NCI-H1417 treated with DMSO at 0.1 percent for 48 hours (cell line): Measurements from ENCODE around the gene MYOM1.
"Not testable (repeated sequence)": the region's sequence is repeated elsewhere in the genome, so short reads cannot be mapped to it uniquely, and the experiment has no call there.

Experiments
- DNase-seq: peaks from one replicate; lab custom pipeline; 2025; lab: John Stamatoyannopoulos, UW

Gene MYOM1

GRCh38 chr18:3218819-3219218 is 949 bp downstream of the MYOM1 start:
- DNase-seq = no peak

DNA sequence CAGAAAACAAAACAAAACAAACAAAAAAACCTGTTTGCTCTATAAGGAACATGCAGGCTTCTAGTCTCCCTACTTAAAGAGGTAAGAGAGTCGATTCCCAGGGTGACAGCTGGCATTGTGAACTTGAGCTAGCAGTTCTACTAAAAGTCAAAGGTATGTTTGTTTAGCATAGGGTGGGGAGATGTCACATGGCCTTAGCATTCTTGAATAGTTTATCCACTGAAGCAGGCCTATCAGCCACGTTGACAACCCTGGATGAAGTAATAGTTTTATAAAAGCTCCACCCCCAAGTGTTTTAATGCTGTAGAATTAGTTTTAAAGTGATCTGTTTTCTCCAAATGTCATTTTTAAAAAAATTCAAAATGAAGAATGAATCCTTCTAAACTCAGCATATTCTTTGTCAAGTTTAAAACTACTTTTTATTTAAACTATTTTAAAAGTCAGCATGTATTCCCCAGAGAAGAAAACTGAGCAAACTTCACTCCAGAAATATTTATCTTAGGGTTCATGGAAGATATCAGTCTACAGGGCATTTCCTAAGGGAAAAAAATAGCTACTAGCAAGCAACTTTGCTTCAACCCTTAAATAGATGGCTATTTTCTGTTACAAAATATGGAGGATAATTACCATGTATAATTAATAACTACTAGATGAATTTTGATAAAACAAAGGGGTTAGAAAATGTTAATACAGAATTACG is 1.7 kb downstream of the MYOM1 start:
- no peak for DNase-seq

GRCh38 chr18:3216987-3217386 is 2.8 kb downstream of the MYOM1 start:
- no peak for DNase-seq

DNA sequence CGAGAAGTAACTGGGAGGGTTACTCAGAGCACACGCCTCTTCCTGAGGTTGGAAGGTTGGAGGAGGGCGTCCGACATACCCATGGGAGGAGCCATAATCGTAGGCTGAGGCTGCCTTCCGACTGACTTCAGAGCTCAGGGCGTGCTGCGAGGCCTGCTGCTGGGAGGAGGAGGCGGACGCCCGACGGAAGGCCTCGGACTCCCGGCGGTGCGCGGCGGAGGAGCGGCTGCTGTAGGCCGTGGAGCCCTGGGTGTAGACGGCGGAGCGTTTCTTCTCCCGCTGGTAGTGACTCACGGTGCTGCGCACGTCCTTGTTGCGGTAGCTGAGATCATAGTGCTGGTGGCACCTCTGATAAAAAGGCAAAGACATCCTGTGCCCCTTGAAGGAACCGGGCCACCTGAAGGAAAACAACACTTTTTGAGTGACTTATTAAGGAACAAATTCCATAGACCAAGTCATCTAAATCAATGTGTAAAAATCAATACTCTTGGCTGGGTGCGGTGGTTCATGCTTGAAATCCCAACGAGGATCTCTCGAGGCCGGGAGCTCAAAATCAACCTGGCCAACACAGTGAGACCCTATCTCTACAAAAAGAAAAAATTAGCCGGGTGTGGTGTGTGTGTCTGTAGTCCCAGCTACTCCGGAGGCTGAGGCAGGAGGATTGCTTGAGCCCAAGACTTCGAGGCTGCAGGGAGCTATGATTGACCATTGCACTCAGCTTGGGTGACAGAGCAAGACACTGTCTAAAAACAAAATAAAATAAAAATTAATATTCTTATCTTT is 4.7 kb downstream of the MYOM1 start:
- DNase-seq = no peak

DNA sequence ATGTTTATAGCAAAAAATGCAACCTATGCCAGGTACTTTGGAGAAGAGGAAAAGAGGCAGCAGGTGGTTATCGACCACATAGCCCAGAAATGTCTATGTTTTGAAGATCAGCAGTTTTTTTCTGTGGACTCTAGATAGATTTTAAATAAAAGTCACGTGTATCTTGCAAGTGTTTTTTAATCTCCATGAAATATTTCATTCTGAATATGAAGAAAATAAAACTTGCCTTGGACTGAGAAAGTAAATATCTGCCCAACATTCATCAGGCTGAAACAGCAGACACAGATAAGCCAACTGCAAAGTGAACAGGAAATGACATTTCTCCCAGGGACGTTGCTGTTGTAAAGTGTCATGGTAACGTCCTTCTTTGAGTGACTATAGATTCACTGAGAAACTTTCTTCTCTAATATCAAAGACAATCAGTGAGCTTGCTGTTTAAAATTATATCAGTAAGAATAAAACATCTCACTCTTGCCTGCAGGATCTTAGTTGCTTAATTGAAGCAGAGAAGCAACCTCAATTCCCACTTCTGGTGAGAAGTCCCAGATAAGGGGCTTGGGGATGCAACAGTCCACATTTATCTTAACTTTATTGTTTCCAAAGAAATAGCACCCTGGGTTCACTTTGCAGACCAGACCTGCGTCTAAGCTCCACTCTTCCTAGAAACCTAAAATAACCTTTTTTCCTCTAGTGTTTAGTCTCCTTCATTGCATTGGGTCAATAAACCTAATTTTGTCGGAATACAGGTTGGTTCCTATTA is 6.3 kb downstream of the MYOM1 start:
- DNase-seq = no peak

- DNase-seq = no peak
Observed at GRCh38 chr18:3212657-3213056, 7.1 kb downstream of the MYOM1 start.

DNA sequence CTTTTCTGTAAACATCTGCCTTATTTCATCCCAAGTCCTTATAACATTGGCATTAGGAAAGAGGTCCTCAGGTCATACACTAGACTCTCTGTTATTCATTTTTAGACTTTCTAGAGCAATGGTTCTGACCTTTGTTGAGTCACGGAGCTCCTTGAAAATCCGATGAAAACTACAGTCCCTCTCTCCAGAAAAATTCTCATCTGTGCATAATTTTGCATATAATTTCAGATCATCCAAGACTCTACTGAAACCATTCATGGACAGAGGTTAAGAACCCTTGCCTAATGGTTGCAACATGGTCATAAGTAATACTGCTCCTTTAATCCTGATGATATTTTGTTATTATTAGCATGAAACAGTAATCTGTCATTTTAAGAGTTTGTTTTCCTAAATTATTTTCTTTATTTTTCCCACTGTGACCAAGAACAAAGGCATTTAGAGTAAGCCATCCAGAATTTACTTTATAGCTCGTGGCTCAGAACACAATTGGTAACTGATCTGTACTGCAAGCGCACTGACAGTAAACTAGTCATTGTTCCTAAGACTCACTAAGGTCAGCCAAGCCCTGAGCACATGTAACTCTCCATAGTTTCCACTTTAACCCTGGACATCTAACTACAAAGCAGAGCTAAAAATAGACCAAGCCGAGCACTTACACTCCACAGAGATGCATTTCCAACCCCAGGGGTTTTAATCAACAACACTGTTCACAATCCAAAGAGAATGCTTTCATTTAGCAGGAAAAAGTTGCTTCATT is 8.4 kb downstream of the MYOM1 start:
- DNase-seq = no peak

GRCh38 chr18:3209859-3210569 is 9.8 kb downstream of the MYOM1 start:
- DNase-seq = no peak

GRCh38 chr18:3207565-3207964 is 12.2 kb downstream of the MYOM1 start:
- DNase-seq = no peak

DNA sequence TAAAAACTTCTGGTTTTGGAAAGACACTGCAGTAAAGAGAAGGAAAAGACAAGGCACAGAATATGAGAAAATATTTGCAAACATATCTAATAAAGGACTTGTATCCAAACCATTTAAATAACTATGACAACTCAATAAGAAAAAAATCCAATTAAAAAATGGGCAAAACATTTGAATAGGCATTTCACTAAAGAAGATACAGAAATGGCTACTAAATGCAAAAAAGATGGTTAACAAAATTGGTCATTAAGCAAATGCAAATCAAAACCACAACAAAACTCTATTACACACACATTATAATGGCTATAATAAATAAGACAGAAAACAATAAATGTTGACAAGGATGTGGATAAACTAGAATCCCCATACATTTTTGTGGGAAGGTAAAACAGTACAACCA is 14.5 kb downstream of the MYOM1 start:
- no peak for DNase-seq

DNA sequence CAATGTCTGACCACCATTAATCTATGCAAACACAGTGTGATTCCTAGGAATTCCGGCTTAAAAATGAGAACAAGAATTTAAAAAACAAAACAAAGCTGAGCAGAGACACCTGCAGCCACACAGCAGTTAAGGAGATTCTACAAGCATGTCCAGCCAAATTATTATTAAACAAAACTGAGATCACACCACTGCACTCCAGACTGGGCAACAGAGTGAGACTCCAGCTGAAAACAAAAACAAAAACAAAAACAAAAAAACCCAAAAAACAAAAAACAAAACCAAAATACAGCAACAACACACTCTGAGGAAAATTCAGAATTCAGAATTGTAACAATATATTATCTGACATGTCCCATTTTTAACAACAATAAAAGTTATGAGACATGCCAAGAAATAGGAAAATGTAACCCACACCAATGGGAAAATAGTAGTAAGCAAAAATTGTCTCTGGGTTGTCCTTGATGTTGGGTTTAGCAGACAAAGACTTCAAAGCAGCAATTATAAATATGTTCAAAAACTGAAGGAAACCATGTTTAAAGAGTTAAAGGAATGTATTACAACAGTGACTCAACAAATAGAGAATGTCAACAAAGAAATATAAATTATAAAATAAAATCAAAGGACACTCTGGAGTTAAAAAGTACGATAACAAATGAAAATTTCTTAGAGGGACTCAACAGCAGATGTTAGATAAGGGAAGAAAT is 19.7 kb downstream of the MYOM1 start:
- no peak for DNase-seq

DNA sequence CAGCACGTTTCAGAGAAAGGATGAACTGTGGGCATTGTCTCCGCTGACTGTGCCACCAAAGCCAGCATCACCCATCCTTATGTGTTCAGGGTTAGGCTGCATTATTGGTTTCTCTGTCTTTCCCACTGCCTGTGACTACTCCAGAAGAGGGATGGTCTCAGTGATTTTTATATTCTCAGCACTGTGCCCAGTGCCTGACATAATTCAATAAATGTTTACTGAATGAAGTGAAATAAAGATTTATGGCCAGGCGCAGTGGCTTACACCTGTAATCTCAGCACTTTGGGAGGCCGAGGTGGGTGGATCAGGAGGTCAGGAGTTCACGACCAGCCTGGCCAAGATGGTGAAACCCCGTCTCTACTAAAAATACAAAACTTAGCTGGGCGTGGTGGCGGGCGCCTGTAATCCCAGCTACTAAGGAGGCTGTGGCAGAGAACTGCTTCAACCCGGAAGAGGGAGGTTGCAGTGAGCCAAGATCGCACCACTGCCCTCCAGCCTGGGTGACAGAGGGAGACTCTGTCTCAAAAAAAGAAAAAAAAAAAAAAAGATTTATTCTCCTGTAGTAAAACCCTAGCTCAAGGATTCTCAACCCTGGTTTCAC is 21.4 kb downstream of the MYOM1 start:
- not testable (repeated sequence) for DNase-seq

DNA sequence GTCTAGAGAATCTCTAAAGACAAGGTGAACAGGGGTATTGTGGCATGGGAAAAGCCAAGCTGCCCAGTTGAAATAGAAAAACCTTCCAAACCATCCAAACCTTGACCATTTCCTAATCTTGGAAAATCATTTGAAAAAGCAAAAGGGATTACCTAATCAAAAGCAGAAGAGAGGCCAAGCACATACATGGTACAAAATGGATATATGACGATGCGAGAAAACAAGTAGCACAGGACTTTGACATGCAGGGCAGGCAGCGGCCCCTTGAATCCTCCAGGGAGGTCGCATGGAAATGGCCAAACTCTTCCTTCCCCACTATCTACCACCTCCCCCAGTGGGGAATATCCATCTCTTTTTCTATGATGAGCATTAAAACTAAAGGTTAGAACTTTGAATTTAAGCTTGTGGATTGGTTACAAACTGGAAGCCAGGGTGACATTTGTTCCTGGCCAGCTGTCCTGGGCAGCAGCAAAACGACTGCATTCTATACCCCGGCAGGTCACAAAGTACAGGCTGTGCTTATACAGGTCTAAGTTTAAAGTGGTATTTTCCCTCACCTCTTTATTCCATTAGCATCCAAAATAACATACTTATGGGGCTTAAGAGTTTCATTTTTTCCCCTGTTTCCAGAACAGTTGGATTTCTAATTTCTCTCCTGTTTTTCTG is 24.7 kb downstream of the MYOM1 start:
- DNase-seq = no peak

DNA sequence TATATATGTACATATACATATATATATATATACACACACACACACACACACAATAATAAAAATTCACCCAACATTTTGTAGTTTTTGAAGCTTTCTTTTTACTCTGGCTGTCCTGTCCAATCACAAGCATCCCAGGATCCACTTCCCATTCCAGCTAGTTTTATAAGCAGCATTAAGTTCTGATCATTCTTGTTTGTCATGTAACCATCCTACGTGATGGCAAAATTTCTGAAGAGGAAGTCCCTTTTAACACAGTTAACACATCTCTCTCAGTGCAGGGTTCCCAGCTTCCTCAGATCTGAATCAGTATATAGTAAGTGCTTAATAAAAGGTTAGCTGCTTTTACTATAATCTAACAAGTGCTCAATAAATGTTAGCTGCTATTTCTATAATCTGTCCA is 26.4 kb downstream of the MYOM1 start:
- no peak for DNase-seq

DNA sequence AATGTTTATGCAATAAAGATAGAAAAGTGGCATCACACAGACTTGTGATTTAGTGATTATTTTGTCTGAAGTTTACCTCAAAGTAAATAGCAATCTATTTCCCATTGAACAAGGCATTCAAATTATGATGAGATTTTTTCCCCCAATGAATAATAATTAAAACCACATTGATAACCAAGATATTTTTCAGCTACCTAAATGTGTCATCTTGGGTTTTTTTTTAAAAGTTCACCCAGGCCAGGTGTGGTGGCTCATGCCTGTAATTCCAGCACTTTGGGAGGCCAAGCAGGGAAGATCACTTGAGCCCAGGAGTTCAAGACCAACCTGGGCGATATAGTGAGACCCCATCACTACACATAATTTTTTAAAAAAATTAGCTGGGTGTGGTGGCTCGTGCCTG is 27.0 kb downstream of the MYOM1 start:
- DNase-seq = no peak

DNA sequence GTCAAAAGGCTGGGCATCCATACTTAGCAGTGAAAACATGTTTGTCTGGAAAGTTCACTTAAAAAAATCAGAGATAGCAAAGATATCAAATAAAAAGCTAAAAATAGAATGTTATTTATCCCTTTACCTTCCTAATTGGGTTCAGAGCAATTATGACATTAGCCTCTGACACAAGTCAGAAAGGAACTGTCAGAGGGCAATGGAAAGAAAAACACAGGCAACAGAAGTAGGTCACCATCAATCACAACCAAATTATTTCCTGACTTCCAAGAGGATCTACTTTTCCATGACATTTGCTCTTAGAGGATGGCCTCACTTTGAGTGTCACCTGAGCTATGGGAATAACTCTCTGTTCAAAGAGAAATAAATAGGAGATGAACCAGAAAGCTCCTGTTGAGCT is 27.5 kb downstream of the MYOM1 start:
- no peak for DNase-seq

DNA sequence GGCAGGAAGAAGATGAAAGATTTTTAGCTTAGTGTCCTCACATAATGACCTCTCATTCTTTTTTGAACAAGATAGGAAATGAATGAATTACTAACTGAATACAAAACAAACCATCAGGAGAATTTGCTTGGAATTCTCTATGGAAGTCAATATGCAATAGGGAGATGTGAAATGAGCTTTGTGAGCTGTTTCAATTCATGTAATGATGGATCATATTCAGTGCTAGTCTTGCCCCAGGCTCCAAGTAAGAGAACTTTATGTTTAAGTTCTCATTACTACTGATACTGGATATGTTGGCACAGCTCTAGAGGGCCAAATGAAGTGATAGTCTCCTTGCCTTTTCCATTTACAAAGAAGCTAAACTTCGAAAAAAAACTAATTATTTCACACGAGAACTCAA is 29.2 kb downstream of the MYOM1 start:
- DNase-seq = no peak

- no peak for DNase-seq
Observed at GRCh38 chr18:3189884-3190283, 29.9 kb downstream of the MYOM1 start.

- no peak for DNase-seq
Observed at GRCh38 chr18:3186678-3187658, 32.8 kb downstream of the MYOM1 start.
